ENCODE results near the gene RNF214.
A peak's percentile ranks its signal among the peaks of the same experiment; 100 is the strongest.
"Not testable (repeated sequence)": the region's sequence is repeated elsewhere in the genome, so short reads cannot be mapped to it uniquely, and the experiment has no call there.

RNF214 gene

DNA sequence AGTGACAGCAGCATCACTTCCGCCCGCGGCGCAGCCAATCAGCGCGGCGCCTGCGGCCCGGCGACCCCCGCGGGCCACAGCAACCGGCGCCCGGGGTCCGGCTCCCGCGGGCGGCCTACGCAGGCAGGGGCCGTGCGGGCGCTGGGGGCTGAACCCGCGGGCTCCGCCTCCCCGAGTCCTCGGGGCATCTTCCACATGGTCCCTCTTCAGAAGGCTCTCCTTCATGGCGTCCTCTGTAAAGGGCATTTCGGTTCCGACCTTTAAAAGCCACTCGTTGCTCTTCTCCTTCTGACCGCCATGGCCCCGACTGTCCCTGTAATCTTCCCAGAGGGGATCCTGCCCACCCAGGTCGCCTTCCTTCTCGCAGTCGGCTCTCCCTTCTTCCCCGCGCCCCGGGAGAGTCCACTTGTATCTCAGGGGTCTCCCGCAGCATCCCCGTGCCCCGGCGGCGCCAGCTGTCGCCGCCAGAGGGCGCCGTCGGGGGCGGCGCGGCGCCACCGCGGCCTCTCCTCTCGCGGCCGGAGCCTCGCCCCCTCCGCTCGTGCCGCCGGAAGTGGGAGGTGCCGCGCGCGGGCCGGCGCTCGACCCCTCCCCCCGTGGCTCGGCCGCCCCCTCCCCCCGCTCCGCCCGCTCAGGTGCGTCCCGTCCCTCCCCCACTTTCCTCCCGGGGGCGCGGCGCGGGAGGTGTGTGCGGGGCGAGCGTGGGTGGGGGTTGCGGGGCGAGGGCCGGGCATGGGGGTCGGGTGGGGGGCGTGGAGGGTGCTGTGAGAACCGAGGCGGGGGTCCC is at the start of gene RNF214:
Gene RNF214 (plus strand): TSS at position 580 of the 787 bp plus-strand sequence. CDS start 1,602 bp downstream, outside the sequence.
- DNase-seq (ENCODE audit: low read depth, low spot score): peak; percentile 89

DNA sequence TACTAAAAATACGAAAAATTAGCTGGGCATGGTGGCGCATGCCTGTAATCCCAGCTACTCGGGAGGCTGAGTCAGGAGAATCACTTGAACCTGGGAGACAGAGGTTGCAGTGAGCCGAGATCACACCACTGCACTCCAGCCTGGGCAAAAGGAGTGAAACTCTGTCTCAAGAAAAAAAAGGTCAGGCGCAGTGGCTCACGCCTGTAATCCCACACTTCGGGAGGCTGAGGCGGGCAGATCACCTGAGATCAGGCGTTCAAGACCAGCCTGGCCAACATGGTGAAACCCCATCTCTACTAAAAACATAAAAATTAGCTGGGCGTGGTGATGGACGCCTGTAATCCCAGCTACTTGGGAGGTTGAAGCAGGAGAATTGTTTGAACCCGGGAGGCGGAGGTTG is 49.3 kb upstream of the RNF214 start:
- not testable (repeated sequence) for DNase-seq (ENCODE audit: low read depth, low spot score)

DNA sequence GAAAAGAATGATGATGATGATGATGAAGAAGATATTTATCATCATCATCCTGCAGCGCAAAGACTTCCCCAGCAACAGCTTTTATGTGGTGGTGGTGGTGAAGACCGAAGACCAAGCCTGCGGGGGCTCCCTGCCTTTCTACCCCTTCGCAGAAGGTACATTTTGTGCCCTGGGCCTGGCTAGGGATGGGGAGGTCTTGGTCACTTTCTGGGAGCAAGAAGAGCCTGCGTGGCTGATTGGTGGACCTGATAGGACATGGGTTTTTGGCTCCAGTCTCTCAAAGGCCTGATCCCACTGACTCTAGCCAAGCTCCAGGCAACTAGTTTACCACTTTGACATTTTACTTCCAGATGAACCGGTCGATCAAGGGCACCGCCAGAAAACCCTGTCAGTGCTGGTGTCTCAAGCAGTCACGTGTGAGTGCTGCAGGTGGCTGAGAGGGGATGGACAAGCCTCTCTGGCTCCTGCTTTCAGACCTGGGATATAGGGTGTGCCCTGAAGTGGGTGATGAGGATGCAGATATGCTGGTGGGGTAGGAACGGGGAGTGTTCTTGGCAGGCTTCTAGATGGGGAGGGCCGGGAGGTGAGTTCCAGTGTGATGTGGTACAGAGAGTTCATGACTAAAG is 48.6 kb upstream of the RNF214 start:
- DNase-seq (ENCODE audit: low read depth, low spot score): no peak

DNA sequence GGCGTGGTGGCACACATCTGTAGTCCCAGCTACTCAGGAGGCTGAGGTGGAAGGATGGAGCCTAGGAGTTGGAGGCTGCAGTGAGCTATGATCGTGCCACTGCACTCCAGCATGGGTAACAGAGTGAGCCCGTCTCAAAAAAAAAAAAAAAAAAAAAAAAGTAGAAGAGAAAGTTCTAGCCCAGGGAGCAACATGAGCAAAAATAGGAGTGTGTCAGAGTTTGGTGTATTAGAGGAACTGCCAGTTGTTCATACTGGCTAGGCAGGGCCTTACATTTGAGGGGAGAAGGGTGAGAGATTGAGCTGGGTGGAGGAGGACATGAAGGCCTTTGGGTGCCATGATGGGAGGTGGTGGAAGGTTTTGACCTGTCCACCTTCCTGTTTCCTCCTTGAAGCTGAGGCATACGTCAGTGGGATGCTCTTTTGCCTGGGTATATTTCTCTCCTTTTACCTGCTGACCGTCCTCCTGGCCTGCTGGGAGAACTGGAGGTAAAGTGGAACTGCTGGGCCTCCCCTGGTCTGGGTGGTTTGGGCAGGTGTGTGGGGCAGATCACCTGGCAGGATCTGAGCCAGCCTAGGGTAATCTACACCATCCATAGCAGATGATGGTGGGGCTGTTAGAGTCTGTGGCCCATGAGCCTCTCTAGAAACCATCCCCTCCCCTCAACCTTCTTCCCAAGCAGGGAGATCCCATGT is 46.6 kb upstream of the RNF214 start:
- DNase-seq (ENCODE audit: low read depth, low spot score): no peak

DNA sequence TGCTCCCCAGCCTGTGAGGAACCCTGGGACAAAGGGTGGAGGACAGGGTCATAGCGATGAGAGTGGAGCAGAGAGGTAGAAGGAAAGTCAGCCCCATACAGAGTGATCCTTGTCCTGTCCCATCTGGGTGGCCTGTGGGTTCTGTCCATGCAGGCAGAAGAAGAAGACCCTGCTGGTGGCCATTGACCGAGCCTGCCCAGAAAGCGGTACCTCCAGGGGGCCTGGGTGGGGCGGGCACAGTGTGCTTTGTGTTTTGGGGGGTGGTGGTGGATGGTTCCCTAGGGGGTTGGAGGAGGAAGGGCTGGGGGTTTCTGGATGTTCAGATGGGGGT is 46.1 kb upstream of the RNF214 start:
- DNase-seq (ENCODE audit: low read depth, low spot score): no peak

DNA sequence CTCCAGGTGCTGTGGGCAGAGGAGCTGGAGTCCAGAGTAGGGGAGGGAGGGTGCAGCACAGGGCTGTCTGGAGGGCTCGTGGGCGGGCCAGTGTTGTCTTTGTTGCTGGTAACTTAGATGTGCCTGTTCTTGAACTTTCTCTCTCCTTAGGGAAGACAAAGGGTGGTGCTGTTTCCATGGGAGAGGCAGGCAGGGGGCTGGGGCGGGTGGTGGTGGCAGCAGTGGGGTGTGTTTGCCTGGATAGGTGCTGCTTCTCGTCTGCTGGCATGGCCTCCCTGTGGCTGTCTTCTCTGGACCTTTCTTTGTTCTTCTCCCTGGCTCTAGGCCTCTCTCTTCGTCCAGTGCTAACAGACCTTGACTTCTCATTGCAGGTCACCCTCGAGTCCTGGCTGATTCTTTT is 45.5 kb upstream of the RNF214 start:
- no peak for DNase-seq (ENCODE audit: low read depth, low spot score)

DNA sequence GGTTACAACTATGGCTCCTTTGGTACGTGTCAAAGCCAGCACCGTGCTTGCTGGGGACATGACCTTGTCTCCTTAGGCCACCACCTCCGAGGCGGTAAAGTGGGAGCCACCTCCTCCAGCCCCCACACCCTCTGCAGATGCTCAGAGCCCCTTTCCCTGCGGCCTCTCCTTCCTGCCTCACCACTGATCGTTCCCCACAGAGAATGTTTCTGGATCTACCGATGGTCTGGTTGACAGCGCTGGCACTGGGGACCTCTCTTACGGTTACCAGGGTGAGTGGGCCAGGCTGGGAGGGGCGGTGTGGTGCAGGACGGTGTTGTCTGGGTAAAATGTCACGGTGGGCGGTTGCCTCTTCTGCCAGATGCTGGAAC is 45.1 kb upstream of the RNF214 start:
- no peak for DNase-seq (ENCODE audit: low read depth, low spot score)

DNA sequence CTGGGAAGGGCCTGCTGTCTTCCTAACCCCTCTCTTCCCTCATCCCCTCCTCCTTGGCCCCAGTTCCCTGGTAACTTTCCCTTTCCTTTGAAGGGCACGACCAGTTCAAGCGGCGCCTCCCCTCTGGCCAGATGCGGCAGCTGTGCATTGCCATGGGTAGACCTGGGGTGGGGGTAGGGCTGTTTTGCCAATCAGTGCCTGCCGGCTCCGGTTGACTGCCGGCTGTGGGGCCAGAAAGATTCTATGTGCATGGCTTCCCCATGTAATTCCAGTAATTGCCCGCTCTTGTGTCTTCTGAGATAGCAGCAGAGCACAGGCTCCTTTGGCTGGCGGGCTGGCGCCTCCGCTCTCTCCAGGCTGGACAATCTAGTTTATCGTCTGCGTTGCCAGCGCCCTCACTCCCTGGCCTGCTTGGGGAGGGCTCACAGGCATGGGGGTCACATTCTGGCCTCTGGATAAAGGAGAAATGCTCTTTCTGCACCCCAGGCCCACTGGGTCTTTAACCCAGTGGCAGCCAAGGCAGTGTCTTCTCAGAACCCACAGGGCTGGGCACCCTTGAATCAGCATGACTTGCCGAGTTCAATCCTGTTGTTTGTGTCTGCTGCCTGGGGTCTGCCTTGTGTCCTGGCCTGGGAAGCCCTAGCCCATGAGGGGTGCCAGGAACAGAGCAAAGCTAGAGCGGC is 44.5 kb upstream of the RNF214 start:
- DNase-seq (ENCODE audit: low read depth, low spot score): no peak

DNA sequence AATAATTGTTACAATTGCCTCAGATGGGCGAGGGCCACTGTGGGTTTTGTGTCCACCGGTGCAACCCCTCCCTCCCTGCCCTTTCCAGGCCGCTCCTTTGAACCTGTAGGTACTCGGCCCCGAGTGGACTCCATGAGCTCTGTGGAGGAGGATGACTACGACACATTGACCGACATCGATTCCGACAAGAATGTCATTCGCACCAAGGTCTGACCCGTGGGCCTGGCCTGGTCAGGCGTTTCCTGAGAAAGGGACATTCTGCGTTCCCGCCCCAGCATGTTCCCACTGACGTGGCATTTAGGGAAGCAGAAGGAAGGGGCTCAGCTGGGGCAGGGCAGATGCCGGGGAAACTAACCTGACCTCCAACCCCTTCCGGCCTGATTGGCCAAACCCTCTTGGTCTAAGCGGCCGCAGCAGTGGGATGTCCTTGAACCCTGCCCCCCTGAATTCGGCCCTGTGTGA is 43.8 kb upstream of the RNF214 start:
- DNase-seq (ENCODE audit: low read depth, low spot score): no peak

DNA sequence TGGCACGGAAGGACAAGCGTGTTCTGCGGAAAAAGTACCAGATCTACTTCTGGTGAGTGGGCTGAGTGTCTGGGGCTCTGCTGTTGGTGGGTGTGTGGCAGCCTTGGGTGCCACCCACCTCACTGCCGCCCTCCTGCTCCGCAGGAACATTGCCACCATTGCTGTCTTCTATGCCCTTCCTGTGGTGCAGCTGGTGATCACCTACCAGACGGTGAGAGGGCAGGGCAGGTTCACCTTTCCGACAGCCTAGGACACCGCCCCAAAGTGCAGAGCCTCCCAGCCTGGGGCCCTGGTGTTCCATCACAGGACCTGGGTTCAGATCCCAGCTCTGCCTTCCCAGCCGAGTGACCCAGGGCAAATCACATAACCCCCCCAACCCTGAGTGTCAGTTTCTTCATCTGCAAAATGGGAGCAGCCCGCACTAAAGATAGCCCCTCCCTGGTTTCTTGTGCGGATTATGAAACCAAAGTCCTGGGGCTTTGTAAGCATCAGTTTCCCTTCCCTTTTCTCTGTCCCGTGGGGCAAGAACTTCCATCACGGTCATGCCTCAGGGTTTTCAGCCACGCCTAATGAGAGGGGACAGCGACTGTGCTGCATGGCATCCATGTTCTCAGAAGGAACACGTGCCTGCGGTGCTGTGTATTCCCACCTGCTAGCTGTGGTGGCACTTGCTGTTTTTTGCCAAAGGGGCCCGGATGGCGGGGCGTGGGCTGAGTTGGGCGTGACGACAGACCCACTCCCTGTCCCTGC is 43.1 kb upstream of the RNF214 start:
- DNase-seq (ENCODE audit: low read depth, low spot score): no peak

DNA sequence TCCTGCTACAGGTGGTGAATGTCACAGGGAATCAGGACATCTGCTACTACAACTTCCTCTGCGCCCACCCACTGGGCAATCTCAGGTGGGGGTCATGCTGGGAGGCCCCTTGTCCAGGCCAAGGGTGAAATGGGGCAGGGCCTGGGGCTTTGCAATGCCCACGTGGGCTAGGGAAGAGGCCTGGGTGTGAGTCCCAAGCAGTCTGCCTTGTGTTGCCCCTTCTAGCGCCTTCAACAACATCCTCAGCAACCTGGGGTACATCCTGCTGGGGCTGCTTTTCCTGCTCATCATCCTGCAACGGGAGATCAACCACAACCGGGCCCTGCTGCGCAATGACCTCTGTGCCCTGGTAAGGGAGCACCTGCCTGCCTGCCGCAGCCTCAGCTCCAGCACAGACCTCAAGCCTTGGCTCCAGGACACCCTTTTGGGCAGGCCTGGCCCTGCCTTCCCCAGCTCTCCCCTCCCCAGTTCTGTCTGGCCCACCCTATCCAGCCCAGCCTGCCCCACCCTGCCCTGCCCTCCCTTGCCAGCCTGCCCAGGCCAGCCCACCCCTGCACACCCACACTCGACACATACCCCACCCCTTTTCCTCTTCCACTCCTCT is 42.4 kb upstream of the RNF214 start:
- DNase-seq (ENCODE audit: low read depth, low spot score): no peak

DNA sequence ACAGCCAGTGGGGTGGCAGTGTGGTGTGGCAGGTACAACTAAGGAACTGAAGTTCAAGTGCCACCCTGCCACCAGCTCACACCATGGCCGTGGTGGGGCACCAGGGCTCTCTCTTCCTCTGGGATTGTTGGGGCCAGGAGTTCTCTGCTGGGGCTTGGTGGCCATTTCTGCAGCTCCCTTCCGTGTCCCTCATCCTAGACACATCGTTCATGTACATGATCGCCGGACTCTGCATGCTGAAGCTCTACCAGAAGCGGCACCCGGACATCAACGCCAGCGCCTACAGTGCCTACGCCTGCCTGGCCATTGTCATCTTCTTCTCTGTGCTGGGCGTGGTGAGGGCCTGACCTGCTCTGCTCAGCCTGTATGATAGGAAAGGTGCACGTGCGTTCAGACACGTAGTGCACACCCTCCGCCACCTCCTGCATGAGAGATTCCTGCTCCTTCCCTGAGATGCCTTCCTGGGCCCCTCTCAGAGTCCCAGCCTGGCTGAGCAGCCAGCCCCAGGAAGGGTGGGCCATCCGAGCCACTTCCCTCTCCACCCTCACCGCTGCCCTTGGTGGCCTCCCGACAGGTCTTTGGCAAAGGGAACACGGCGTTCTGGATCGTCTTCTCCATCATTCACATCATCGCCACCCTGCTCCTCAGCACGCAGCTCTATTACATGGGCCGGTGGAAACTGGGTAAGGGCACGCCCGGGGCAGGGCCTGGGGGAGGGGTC is 40.6 kb upstream of the RNF214 start:
- no peak for DNase-seq (ENCODE audit: low read depth, low spot score)

DNA sequence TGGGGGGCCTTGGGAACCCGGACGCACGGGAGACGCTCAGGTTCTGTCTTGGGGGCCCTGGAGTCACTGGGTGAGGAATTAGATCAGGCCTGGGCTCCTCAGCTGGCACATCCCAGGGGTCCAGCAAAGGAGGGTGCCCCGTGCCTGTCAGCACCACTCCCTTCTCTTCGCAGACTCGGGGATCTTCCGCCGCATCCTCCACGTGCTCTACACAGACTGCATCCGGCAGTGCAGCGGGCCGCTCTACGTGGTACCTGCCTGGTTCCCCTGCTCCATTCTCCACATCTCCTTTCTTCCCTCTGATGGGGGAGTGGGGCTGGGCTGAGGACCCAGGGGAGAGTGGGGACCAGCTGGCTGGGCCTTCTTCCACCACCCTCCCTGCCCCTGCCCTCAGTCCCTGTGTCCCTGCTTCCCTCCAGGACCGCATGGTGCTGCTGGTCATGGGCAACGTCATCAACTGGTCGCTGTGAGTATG is 40.0 kb upstream of the RNF214 start:
- no peak for DNase-seq (ENCODE audit: low read depth, low spot score)

DNA sequence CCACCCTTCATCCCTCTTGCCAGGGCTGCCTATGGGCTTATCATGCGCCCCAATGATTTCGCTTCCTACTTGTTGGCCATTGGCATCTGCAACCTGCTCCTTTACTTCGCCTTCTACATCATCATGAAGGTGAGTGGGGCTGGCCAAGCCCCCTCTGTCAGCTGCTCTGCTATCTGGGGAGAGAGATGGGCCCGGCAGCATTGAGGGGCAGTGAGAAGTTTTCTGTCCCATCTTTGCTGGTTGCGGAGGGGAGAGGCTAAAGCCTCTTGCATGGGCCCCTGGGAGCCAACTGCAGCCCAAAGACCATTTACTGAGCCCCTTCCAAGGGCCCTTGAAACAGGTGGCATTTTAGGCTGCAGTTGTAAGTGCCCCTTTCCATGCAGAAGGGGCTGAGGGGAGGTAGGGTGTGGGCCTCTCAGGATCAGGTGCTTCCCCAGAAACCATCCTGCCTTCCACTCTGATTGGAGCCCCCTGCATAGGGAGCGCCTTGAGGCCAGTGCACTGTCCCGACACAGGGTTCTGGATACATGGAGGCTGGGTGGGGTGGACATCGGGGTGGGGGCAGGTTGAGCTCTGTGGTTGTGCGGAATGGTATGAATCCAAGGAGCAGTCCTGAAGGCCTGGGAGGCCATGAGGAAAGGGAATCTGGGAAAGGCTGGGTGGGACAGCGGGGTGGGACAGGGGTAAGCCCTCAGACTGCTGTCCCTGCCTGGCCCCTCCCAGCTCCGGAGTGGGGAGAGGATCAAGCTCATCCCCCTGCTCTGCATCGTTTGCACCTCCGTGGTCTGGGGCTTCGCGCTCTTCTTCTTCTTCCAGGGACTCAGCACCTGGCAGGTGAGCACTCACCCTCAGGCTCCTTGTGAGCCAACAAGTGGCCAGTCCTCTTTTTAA is 39.1 kb upstream of the RNF214 start:
- DNase-seq (ENCODE audit: low read depth, low spot score): no peak

DNA sequence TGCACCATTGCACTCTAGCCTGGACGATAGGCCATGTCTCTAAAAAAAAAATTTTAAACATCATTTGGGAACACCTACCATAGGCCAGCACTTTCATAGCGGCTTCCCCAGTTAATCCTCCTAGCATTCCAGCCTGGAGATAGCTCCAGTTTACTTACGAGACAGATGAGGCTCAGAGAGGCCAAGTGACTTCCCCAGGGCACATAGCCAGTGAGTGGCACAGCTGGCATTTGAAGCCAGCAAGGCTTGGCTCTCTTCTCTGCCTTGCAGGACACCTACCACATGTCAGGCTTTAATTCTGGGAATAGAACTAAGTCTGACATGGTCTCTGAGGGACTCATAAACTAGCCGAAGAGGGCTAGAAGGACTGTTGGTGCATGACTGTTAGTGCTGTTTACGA is 38.2 kb upstream of the RNF214 start:
- DNase-seq (ENCODE audit: low read depth, low spot score): no peak

DNA sequence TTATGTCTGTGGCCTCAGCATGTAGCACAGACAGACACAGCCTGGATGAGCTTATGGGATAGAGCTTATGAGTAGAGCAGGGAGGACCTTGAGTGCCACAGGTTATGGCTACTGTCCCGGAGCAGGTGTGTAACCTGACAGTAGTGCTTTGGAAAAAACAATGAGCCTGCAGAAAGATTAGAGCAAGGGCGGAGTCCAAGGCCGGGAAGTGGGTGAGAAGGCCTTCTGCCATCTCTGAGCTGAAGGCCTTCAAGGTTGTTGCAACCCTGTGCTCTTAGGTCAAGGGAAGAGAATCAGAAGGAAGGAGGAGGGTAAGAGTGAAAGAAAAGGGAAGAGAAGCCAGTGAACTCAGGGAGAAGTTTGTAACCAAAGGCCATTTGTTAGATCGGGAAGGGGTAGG is 37.2 kb upstream of the RNF214 start:
- DNase-seq (ENCODE audit: low read depth, low spot score): no peak

DNA sequence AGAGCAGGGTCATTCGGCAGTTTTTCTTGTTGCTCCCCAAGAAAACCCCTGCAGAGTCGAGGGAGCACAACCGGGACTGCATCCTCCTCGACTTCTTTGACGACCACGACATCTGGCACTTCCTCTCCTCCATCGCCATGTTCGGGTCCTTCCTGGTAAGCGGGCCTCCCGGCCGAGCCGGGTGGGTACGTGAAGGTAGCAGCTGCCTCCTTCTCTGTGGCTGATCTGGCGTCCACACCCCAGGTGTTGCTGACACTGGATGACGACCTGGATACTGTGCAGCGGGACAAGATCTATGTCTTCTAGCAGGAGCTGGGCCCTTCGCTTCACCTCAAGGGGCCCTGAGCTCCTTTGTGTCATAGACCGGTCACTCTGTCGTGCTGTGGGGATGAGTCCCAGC is 36.7 kb upstream of the RNF214 start:
- no peak for DNase-seq (ENCODE audit: low read depth, low spot score)

DNA sequence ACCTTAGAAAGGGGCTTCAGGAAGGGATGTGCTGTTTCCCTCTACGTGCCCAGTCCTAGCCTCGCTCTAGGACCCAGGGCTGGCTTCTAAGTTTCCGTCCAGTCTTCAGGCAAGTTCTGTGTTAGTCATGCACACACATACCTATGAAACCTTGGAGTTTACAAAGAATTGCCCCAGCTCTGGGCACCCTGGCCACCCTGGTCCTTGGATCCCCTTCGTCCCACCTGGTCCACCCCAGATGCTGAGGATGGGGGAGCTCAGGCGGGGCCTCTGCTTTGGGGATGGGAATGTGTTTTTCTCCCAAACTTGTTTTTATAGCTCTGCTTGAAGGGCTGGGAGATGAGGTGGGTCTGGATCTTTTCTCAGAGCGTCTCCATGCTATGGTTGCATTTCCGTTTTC is 35.5 kb upstream of the RNF214 start:
- DNase-seq (ENCODE audit: low read depth, low spot score): no peak
